GM21390 (cell line): ENCODE measurements around the gene SNTG2.

Experiments used
- ATAC-seq: cut with Tn5 transposase; IDR thresholded peaks from one replicate; pipeline ENCODE4 v1.9.1; 2021; ENCODE audit not compliant: unreplicated experiment

The SNTG2 gene

DNA sequence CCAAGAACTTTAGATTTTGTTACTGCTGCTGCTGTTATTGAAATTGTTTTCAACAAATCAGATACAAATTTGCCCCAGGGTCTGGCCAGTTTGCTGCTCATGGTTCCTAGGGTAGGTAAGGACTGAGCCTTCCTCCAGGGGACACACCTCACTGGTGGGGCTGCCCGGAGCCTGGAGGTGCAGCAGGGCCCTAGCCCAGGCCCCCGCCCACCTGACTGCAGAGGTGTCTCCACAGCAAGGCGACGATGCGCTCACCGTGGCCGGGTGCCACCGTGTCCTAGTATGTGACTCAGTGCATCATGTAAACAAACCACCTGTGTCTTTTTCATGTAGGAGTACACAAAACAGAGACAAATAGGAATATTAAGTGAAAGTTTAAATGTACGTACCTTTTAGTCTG lies 309.1 kb downstream of the SNTG2 start:
- ATAC-seq: no peak

DNA sequence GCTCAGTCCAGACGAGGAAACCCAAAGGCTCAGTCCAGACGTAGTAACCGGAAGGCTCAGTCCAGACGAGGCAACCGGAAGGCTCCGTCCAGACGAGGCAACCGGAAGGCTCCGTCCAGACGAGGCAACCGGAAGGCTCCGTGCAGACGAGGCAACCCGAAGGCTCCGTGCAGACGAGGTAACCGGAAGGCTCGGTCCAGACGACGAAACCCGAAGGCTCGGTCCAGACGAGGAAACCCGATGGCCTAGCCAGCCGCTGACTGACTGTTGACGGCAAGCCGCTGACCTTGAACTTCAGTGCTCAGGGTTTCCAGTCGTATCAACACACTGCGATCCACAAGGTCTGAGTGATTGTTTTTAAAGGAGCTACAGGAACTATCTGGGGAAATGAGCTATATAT lies 312.0 kb downstream of the SNTG2 start:
- no peak for ATAC-seq

DNA sequence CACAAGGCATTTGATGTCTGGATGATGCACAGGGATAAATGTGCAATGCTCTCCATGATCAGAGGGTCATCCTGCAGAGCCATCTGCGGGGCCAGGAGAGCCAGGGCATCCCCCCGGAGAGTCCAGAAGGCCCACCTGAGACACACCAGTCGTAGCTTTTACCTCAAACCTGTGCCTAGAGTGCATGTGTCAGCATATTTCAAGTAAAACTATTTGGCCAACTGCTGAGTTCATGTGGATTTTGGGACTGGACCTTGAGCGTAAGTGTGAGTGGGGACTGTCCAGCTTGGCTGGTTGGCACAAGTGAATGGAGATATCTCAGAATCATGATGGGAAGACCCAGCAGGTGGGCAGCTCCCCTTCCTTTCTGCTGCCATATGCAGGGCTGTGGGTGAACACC lies 314.8 kb downstream of the SNTG2 start:
- ATAC-seq: no peak

DNA sequence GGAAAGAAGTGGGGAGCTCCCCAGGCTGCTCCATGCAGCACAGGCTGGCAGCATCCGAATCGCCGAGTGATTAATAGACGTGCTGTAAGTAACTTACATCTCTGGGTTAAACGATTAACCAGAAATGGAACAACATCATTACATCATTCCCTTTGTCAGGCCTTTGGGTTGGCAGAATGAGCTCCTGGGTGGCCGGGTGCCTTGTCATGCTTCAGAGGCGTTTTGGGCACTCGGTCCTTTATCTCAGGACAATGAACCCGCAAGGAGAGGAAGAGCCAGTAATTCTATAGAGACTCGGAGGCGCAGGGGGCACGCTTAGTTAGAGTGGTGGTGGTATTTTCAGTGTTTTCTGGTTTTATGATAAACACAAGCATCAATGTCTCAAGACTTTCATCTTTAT lies 315.7 kb downstream of the SNTG2 start:
- ATAC-seq: no peak

DNA sequence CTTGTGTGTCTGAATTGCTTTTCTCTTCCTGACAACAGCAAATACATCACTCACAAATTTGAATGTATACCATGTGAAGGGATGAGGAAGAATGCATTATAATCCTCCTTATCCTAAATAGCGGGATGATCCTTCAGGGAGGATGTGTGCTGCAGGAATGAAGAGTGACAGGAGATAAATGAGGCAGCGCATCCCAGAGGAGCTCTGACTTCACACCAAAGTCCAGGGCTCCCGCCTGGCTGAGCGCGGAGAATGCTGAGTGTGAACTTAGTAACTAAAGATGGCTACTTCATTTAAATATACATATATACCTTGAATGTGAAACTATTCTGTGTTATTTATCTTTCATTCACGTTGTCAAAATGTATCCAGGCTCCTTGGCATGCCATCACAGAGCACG lies 317.4 kb downstream of the SNTG2 start:
- ATAC-seq: no peak

DNA sequence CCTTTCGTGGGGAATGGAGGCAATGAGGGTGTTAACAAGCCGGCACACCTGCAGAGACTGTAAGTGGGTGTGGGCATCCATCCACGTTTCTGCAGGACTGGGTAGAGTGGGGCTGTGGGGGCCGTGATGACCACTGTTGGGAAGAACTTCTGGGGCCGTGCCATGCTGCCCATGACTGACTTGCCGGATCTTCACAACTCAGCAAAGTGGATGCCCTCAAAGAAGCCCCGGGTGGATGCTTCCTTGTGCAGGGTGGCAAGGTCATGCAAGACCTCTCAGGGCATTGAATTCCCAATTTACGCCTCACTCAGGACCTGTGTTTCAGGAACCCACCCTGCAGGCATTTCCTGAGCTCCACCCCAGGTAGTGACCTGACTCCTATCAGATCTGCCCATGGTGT lies 319.2 kb downstream of the SNTG2 start:
- no peak for ATAC-seq

DNA sequence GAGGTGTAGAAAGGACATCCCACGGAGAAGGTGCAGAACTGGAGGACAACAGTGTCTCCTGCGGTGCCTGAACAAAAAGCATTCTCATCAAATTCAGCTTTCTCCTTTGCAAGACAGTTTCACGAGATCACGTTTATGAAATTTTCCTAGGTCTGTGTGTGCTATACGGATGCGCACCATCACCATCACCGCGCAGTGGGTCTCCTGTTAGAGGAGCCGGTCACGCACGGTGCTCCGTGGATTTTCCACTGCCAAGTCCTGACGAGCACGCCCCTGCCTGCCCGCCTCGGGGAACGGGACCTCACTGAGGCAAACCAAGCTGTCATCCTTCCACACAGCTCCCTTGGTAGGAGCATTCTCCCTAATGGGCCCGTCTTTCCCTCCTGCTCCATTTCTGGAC lies 322.2 kb downstream of the SNTG2 start:
- no peak for ATAC-seq

DNA sequence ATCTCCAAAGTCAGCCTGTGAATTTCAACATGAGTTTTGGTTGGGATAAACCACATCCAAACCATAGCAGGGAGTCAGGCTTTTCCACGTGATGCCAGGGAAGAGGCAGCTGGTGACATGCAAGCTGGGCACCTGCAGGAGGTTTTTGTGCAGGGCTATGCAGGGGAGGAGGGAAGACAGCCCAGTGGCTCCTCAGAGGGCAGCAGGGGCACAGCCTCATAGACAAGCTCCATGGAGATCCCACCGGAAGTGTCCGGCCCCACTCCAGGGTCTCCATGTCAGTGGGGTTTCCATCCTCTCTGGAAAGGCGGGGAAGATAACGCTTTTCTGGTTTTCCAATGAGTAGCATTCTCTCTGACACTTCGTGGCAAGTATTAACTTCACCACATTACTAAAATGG lies 327.0 kb downstream of the SNTG2 start:
- ATAC-seq: no peak

DNA sequence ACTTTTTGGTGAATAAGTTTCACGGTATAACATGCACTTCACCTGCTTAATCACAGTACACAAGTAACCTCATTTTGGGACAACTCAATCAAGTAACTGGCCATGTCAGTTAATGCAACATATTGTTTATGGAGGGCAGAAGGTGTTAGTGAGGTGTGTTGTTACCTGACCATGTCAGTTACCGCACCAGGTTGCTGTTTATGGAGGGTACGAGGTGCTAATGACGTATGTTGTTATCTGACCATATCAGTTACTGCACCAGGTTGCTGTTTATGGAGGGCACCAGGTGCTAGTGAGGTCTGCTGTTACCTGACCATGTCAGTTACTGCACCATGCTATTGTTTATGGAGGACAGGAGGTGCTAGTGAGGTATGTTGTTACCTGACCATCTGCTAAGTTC lies 327.5 kb downstream of the SNTG2 start:
- ATAC-seq: no peak

DNA sequence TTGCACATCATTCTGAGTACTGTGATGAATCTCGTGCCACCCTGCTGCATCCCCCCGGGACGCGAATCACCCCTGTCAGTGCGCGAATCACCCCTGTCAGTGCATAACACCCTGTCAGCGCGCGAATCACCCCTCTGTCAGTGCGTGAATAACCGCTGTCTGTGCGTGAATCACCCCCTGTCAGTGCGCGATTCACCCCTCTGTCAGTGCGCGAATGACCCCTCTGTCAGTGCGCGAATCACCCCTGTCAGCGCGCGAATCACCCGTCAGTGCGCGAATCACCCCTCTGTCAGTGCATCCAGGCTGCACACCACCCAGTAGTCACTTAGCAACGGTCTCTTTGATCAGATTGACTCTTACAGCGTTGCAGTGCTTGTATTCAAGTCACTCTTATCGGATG lies 328.2 kb downstream of the SNTG2 start:
- no peak for ATAC-seq

DNA sequence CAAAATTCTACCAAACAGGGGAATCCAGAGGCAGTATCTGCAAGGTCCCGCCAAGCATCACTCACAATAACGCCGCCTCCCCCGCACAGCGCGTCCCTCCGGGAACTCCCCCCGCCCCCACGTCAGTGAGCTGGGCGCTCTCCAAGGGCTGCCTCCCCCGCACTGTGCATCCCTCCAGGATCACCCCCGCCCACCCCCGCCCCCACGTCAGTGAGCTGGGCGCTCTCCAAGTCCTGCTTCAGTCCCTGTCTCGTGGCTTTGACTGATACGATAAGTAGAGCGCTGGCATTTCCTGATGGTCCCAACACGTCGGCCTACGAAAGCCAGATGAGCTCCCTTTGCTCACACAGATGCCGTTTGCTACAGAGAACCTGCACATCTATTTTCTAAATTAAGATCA lies 331.9 kb downstream of the SNTG2 start:
- ATAC-seq: no peak

DNA sequence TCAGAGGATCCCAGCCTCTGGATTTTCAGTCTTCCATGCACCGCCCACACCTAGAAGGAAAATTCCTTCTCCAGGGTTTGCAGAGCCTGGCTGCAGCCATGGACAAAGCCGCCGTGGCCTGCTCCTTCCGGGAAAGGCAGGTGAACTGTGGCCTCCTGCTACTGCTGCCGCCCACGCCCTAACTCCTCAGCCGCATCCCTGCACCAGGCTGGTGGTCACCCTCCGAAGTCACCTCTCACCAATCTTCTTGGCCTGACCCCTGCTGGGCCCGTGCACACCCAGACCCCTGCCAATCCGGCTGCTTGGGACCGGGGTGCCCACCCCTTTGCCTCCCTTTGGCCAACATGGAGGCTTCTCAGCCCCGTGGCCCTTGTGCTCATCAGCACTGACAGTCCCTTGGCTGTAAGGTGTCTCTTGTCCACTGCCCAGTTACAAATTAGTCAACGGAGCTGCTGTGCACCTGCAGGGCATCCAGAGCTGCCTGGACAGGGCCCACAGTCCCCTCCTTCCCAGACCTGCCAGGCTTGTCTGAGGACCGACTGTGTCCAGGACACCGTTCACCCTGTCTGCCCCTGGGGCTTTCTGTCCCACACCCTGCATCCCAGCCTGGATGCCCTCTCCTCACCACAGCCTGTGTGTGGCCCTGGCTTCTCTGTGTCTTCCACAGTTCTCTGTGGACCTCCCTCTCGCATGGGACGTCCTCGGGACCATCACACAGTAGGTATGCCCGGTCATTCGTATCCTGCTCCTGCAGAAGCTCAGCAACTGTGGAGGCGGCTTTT lies 332.6 kb downstream of the SNTG2 start:
- ATAC-seq: no peak

DNA sequence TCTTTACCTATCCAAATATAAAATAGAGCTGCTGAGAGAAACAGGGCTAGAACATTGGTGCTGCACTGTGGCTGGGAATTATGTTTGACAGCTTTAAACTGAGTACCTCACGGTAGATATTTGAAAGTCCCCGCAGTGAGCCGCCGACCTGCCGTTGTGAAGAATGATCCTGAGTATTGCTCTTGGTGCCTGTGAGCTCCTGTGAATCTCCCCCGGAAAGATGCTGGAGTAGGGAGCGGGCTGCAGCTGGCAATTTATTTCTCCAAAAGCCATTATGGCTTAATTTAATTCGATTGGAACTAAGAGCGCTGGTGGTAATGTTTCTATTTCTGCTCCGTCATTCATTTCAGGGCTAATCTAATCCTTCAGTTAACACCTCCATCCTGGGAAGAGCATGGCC lies 333.2 kb downstream of the SNTG2 start:
- ATAC-seq: no peak

DNA sequence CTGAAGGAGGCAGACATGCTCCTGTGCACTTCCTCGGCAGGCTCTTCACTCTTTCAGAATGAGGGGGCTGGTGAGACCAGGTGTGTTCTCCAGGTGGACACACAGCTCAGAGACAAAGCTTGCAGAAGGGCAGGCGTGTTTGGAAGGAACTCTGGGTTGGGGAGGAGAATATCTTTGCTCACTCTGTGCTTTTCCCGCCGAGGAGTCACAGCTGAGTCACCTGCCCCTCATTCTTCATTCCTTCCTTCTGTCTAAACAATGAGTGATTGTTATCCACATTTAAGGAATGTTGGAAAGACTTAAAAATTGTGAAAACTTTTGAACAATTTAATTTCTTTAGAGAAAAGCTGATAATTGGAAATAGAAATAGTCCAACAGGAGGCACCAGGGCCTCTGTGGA lies 336.3 kb downstream of the SNTG2 start:
- no peak for ATAC-seq

DNA sequence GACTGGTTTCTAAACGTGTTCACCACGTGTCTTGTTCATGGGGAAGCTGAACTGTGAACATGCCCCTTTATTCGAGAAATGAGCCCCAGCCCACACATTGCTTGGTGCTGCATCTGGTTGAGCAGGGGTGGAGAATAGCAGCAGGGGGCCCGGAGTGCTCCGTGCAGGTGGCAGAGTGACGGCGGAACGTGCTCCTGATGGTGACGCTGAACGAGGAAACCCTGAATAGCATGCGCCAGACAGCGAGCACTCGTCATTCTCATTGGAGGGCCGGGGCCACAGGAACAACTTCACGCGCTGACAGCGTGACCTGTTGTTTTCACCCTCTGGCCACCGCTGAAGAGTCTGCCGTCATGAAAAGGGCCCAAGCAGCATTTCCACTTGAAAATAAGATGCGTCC lies 336.8 kb downstream of the SNTG2 start:
- ATAC-seq: no peak

DNA sequence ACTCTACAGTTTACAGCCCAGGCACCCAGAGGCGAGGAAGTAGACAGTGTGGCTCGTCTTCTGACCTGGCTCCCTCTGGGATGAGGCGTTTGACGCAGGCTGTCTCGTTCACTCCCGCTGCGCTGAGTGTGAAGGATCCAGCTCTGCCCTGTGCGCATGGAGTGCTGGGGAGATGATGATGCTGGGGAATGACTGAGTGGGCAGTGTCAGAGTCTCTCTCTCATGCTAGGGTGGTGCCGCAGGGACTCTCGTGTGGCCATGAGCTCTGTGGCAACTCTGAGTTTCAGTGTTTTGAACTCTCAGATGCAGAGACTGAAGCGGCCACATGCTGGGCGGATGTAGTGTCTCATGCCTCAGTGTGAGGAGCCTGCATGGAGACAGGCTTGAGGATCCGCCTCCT lies 344.3 kb downstream of the SNTG2 start:
- no peak for ATAC-seq

DNA sequence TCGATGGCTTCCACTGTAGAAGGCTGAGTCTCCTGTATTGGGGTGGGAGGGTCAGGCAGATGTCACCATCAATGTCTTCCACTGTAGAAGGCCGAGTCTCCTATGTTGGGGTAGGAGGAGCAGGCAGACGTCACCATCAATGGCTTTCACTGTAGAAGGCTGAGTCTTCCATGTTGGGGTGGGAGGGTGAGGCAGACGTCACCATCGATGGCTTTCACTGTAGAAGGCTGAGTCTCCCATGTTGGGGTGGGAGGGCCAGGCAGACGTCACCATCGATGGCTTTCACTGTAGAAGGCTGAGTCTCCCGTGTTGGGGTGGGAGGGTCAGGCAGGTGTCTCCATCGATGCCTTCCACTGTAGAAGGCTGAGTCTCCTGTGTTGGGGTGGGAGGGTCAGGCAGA lies 345.1 kb downstream of the SNTG2 start:
- no peak for ATAC-seq

DNA sequence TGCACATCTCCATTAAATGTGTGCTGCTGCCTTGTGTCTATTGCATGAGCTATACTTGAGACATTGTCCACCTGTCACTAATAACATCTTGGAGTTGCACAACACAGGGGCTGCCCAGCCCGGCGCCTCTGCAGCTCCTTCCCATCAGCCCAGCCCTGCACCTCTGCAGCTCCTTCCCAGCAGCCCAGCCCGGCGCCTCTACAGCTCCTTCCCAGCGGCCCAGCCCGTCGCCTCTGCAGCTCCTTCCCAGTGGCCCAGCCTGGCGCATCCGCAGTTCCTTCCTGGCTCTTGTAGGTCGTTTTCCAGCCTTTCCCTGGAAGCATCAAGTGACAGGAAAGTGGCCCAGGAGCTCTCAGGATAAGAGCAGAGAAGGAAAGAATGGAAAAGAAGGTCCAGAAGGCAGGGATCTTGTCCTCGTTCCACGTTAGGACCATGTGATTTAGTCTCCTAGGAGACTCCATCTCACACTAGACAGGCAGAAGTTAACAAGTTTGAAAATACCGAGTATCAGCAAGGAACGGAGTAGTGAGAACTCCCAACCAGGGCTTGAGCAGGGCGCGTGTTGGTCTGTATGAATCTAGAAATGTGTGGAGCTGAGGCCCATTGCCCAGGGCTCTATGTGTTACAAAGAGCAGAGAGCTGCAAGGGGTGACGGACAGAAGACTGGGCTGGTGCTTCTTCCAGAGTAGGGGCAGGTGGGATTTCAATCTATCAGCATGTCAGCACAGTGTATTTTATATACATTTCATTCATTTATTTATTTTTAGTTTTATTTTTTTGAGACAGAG lies 346.9 kb downstream of the SNTG2 start:
- no peak for ATAC-seq

DNA sequence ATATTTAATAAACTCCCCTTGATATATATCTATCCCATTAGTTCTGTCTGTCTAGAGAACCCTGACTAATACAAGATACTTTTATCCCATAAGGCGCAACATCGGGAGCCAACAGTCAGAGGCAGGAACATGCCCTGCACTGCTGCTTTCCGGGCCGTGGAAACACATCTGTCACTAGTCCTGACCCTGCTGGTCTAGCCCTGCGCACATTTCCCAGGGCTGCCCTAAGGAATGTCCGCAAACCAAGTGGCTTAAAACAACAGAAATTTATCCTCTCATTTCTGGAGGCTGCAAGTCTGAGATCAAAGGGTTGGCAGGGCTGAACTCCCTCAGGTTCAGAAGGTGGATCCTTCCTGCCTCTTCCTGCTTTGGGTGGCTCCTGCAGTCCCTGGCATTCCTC lies 348.4 kb downstream of the SNTG2 start:
- no peak for ATAC-seq

DNA sequence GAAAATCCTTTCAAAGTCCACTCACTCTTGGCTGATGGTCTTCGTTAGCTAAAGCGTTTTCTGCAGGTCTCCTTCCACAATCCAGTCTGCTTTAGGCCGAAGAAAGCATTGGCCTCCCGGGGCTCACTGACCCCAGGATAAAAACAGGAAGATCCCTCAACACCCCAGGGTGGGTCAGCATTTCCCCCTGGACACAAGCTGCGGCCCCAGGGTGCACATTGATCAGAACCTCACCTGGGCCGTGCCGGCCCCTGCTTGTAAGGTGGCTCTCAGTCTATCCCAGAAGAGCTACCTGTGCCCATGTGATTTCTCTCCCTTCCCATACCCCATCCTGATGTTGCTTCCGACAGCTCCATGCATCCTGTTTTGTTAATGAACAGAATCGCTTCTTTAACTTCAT lies 349.6 kb downstream of the SNTG2 start:
- ATAC-seq: no peak

DNA sequence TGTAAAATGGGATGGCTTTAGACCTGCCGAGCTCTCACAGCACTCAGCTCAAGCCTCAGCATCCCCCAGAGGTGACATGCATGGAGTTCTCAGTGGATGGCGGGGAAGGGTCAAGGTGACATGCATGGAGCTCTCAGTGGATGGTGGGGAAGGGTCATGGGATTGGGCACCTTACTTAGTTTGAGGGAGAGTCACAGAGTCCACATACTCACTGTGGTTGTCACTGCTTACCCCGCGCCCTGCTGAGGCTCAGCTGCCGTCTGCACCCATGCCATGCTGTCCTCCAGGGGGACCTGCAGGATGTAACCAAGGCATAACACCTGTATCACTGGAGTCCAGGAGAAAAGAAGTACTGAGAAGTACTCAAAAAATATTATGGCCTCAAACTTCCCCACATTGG lies 350.4 kb downstream of the SNTG2 start:
- no peak for ATAC-seq

DNA sequence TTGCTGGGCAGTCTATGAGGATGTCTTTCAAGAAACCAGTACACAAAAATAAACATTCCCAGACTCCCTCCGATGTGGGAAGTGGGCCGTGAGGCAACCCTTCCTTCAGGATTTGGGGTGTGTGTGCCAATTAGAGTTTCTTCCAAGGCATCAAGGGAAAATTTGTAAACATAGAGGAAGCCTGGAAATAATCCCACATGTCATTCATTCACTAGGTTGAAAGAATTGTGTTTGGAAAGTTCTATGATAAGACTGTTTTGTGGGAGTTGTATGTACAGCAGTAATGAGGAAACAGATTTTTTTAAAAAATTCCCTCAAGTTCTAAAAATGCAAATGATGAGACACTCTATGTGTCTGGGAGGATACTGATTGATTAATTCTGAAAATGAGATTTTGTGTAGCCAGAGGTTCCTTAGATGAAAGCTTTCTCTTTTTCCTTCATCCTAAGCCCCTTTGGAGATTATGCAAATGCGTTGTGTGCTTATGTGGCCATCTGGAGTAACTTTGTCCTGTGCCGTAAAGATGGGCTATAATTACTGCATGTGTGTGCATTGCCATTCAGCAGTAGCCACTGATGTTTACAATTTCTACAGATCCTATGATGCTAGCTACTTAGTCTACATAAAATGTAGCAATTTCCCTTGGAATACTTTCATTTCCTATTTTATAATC lies 354.8 kb downstream of the SNTG2 start:
- no peak for ATAC-seq
